ENCODE data around the gene IL11RA.
A peak's percentile ranks its signal among the peaks of the same experiment; 100 is the strongest.

IL11RA gene

DNA sequence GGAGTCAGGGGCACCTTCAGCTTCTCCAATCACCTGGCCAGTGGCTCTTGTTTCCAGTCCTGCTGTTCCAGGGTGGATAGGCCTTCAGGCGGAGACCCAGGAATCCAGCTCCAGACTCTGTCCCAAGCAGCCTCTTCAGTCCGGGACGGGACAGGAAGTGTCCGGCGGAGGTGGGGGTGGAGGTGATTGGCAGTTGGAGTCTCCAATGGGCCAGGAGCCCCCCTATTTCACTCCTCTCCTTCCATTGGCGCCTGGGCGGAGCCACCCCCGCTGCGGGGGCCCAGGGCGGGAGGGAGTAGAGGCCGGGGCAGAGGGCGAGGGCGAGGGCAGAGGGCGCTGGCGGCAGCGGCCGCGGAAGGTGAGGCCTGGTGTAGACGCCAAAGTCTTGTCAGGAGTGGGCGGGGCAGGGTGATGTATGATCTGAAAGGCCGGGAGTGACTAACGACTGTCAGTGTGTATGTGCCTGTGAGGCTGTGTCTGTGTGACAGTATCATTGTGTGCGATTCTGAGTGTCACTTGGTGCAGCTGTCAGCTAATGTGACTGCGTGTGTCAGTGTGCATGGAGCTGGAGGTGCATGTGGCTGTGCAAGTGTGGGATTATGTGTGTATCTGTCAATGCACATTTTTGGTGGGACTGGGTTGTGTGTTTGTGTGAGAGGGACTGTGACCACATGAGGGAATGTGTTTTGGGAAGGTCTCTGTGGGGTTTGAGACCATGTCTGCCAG is at the start of gene IL11RA:
TSS of gene IL11RA (plus strand) at position 310 of the 726 bp plus-strand sequence. CDS start 3,033 bp downstream, outside the sequence.
- ATAC-seq, result peak; percentile 73
- Mint-ChIP-seq H3K9me3 (no peaks in the 10 kb centered on the region), H3K27me3 (no peaks in the 10 kb centered on the region), H3K4me1 (peaks cover 47% of the 10 kb centered on the region), H3K27ac (peak within 1 kb of the TSS in 1 of 2 donors; percentile 42), H3K4me3 (peak within 1 kb of the TSS in 1 of 2 donors; percentile 2)
- DNase-seq, result peak in 1 of 2 donors; percentile 46

- Mint-ChIP-seq H3K9me3 (no peaks in the 10 kb centered on the region), H3K4me1 (no peaks in the 10 kb centered on the region), H3K27ac (no peak overlapping the region), H3K27me3 (no peaks in the 10 kb centered on the region), H3K4me3 (no peak overlapping the region)
- ATAC-seq (peak; percentile 92), DNase-seq (peak; percentile 76 to 78)
Measured at GRCh38 chr9:34603610-34604231, 48.3 kb upstream of the IL11RA start.

DNA sequence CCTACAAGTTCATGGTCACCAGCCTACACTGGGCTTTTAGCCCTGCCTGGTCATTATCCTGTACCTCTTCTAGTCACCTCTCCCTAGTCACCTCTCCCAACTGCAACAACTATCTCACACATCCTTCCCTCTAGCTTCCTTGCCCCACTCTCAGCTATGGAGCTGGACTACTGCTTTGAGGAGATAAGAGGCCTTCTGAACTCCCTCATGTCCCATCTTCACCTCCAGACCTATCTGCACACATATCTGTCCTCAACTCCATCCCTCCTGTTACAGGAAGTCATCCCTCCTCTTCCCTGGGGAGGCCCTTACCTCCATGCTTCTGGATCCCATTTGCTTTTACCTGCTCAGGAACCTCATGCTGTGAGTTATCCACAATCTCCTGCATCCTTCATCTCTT is 45.8 kb upstream of the IL11RA start:
- Mint-ChIP-seq H3K9me3 (no peaks in the 10 kb centered on the region), H3K27me3 (no peaks in the 10 kb centered on the region), H3K27ac (no peak overlapping the region), H3K4me3 (no peak overlapping the region), H3K4me1 (peaks cover 2% of the 10 kb centered on the region)
- no peak for DNase-seq
- no peak for ATAC-seq

- H3K27ac Mint-ChIP-seq, result no peak overlapping the region
- DNase-seq (no peak), ATAC-seq (no peak)
- H3K9me3 Mint-ChIP-seq, result no peaks in the 10 kb centered on the region
- H3K4me1 Mint-ChIP-seq, result peaks cover 7% of the 10 kb centered on the region
- H3K27me3 Mint-ChIP-seq, result no peaks in the 10 kb centered on the region
- no peak overlapping the region for H3K4me3 Mint-ChIP-seq
Measured at GRCh38 chr9:34606905-34607304, 45.1 kb upstream of the IL11RA start.

- ATAC-seq, result no peak
- Mint-ChIP-seq H3K4me3 (no peak overlapping the region), H3K27me3 (no peaks in the 10 kb centered on the region), H3K9me3 (no peaks in the 10 kb centered on the region), H3K4me1 (peaks cover 10% of the 10 kb centered on the region), H3K27ac (no peak overlapping the region)
- no peak for DNase-seq
Measured at GRCh38 chr9:34607331-34607730, 44.7 kb upstream of the IL11RA start.

DNA sequence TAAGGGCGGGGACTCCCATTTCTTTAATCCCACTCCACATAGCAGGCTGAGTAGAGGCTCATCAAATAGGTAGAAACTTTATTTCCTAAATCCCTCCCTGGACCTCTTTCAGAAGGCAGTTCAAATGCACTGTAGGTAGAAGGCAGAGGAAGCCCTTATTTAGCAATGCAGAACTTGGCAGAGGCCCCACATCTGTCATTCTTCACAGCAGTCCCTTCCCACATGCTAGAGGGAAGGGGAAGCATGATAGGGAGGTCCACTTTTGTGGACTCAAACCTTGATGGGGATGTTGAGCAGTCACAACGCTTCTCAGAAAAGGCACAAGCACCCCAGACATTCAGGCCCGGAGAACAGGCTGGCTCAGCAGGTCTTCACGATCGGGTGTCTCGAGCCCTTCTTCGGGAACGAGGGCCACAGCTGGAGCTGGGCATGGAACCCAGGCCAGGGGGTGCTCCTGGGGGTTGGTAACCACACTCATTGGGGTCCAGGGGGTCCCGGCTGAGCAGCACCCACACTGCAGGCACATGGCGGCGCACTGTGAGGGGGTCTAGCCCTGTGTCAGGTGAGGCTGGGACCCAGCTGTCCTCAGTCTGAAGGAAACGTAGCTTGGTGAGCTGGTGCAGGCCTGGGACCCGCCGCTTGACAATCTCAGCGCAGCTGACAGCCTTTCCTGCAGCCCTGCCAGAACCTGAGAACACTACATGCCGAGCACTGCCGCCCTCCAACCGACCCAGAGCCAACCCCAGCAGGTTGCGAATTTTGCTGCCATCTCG is 41.4 kb upstream of the IL11RA start:
- ATAC-seq (no peak), DNase-seq (no peak)
- no peak overlapping the region for H3K27ac Mint-ChIP-seq
- peak overlapping the region; percentile 89 to 94 for H3K4me3 Mint-ChIP-seq
- no peaks in the 10 kb centered on the region for H3K27me3 Mint-ChIP-seq
- peaks cover 20% of the 10 kb centered on the region for H3K4me1 Mint-ChIP-seq
- no peaks in the 10 kb centered on the region for H3K9me3 Mint-ChIP-seq

DNA sequence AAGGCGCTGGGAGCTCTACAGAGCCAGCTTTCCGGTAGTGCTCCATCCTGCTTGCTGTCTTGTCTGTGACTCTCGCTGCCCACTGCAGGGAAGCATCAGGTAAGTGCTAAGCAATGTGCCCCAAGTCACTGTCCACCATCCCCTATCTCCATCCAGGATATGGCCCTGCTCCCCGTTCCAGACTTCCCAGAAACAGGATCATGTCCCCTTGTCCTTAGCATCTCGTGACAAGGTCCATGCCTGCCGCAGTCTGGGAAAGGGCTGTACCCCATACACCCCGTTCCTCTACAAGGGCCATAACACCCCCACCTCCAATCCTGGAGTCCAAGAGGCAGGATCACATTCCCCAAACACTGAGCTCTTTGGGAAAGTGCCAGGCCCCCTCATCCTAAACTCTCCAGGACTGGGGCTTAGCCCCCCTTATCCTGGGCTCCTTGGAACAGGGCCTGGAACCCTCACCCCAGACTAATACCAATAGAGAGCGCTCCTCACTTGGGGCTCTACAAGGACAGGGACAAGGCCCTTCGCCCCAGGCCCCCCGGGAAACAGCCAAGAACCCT is 40.7 kb upstream of the IL11RA start:
- DNase-seq, result no peak
- peak overlapping the region; percentile 89 to 94 for H3K4me3 Mint-ChIP-seq
- no peaks in the 10 kb centered on the region for H3K27me3 Mint-ChIP-seq

GRCh38 chr9:34611811-34612787 is 39.9 kb upstream of the IL11RA start, which contains the start of gene RPP25L:
Gene RPP25L, minus strand, starts transcription at chr9:34612097. Its CDS starts 801 bp downstream, at chr9:34611296.
- DNase-seq (peak; percentile 83 to 87), ATAC-seq (peak; percentile 93)
- Mint-ChIP-seq H3K4me1 (peaks cover 20% of the 10 kb centered on the region), H3K4me3 (peak within 1 kb of the TSS; percentile 89 to 94), H3K27me3 (no peaks in the 10 kb centered on the region), H3K27ac (peak within 1 kb of the TSS; percentile 97), H3K9me3 (no peaks in the 10 kb centered on the region)

More for the DNA sequence above, 40.7 kb upstream of the IL11RA start:
- ATAC-seq, result peak; percentile 22
- Mint-ChIP-seq H3K27ac (peak overlapping the region; percentile 97), H3K9me3 (no peaks in the 10 kb centered on the region), H3K4me1 (peaks cover 20% of the 10 kb centered on the region)

GRCh38 chr9:34612788-34613390 is 39.1 kb upstream of the IL11RA start:
- ATAC-seq (peak; percentile 50), DNase-seq (peak; percentile 71 to 72)
- Mint-ChIP-seq H3K4me1 (peaks cover 20% of the 10 kb centered on the region), H3K27ac (peak overlapping the region; percentile 44 to 89), H3K9me3 (no peaks in the 10 kb centered on the region), H3K27me3 (no peaks in the 10 kb centered on the region), H3K4me3 (peak overlapping the region; percentile 89 to 94)

DNA sequence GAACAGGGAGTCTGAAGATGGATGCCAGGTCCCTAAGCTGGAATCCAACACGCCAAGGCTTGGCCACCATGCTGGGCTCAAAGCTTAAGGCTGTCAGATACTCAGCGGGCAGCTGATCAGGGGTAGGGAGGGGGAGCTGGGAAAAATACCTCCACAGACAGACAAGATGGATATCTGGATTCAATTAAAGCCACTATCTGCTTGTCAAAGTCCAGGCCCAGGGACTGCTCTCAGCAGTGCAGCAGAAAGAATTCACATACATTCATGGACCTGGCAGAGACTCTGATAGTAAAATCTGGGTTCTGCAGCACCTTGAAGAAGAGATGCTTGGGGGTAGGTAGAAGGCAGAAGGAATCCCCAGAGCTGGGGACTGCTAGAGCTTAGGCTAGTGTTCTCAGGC is 36.9 kb upstream of the IL11RA start:
- H3K9me3 Mint-ChIP-seq, result no peaks in the 10 kb centered on the region
- no peaks in the 10 kb centered on the region for H3K27me3 Mint-ChIP-seq
- ATAC-seq, result no peak
- no peak for DNase-seq
- H3K4me3 Mint-ChIP-seq, result no peak overlapping the region
- H3K4me1 Mint-ChIP-seq, result peaks cover 33% of the 10 kb centered on the region
- H3K27ac Mint-ChIP-seq, result no peak overlapping the region

GRCh38 chr9:34620061-34620994 is 31.7 kb upstream of the IL11RA start, which contains the start of gene DCTN3:
Gene DCTN3, minus strand, starts transcription at chr9:34620495. Its CDS starts 31 bp downstream, at chr9:34620464.
- Mint-ChIP-seq H3K27ac (peak within 1 kb of the TSS; percentile 93 to 96), H3K4me3 (peak within 1 kb of the TSS; percentile 90 to 98), H3K4me1 (peaks cover 35% of the 10 kb centered on the region), H3K27me3 (peaks cover 40% of the 10 kb centered on the region), H3K9me3 (no peaks in the 10 kb centered on the region)
- DNase-seq (peak; percentile 85 to 93), ATAC-seq (peak; percentile 97)

DNA sequence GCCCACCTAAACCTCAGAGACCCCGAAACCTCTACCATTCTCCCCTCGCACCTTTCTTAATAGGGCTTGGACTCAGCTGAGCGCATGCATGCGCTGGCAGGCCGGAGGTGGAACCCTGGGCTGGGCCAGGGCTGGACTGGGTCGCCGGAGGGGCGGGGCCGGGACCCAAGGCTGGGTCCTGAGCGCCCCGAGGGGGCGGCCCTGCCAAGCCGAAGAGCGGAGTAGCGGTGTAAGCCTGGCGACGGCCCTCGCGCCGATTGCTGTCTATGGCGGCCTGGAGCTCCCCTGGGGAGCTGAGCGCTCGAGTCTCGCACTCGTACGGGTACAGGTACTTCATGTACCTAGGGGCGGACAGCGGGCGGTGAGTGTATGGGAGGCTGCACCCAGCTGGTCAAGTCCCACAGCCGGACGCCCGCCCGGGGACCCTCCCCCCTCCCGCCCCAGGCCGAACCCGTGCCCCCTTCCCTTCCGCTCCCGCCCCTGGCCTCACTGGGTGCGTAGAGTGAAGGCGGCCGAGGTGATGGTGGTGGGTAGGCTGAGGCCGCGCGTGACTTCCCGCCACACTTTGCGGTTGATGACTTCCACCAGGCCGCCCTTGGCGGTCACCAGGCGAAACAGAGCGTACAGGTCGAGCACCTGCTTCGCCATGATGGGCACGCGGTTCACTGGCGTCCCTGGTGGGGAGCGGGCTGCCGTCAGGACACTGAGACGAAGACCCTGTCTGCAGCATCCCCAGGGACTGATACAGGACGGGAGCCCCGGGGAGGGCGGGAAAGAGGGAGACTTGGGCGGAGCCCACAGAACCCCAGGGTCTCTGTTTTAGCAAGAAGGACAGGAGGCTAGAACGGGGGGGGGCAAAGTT is 28.4 kb upstream of the IL11RA start:
- Mint-ChIP-seq H3K4me1 (peaks cover 43% of the 10 kb centered on the region), H3K4me3 (peak overlapping the region; percentile 54 to 65), H3K9me3 (no peaks in the 10 kb centered on the region), H3K27me3 (peaks cover 73% of the 10 kb centered on the region), H3K27ac (no peak overlapping the region)
- DNase-seq (peak in 1 of 2 donors; percentile 27), ATAC-seq (peak; percentile 13)
